AG04449 (cell line): ENCODE data around the gene PDE7B.

Experiments used
- CTCF ChIA-PET: fragments of 350-600 bp; formaldehyde crosslinking; extraction: SDS; loops from one replicate; lab custom pipeline; 2021; ENCODE audit warnings: antibody characterized with exemption; lab: Yijun Ruan, JAX
- POLR2A ChIA-PET: fragments of 400-600, 350-600 bp; formaldehyde crosslinking; extraction: SDS; loops from one replicate; lab custom pipeline; 2020; ENCODE audit warnings: antibody characterized with exemption, inconsistent platforms; lab: Yijun Ruan, JAX
- DNase-seq: peaks from one replicate; pipeline ENCODE4 v3.0.0-alpha.2; 2010; ENCODE audit warnings: low read depth, low spot score
- H3K4me3 ChIP-seq: 2 replicates; pipeline ENCODE4 v1.5.1; 2011; ENCODE audit warnings: low read depth, mild to moderate bottlenecking, control low read depth, low read length
- CTCF ChIP-seq: IDR thresholded peaks from one replicate; pipeline ENCODE4 v1.5.1; 2011; ENCODE audit warnings: mild to moderate bottlenecking, moderate library complexity, low read length, control low read depth, inconsistent platforms; ENCODE audit not compliant: insufficient read depth; ENCODE audit errors: missing control alignments

The PDE7B gene

GRCh38 chr6:136037876-136038460, 186.5 kb downstream of the PDE7B start:
- DNase-seq = no peak
- peak overlapping the region; percentile 67 for H3K4me3 ChIP-seq
- CTCF ChIA-PET = interaction anchor here (0.6 to 2.3 kb wide), 14 partner anchors 9 to 539 kb away, joined by 3 to 11 read pairs (median 3); no protein-coding TSS in a partner anchor
- TF ChIP-seq CTCF = peak; percentile 64
- POLR2A ChIA-PET = interaction anchor here (1.4 kb wide), 1 partner anchor 23 kb away, joined by 3 read pairs; no protein-coding TSS in a partner anchor

GRCh38 chr6:136038531-136038930, 187.0 kb downstream of the PDE7B start:
- TF ChIP-seq CTCF = no peak
- ChIA-PET POLR2A (interaction anchor here (1.4 kb wide), 1 partner anchor 23 kb away, joined by 3 read pairs; no protein-coding TSS in a partner anchor), CTCF (interaction anchor here (0.6 to 2.3 kb wide), 12 partner anchors 8 to 540 kb away, joined by 3 to 11 read pairs (median 3); no protein-coding TSS in a partner anchor)
- no peak for DNase-seq
- H3K4me3 ChIP-seq = peak overlapping the region; percentile 67

DNA sequence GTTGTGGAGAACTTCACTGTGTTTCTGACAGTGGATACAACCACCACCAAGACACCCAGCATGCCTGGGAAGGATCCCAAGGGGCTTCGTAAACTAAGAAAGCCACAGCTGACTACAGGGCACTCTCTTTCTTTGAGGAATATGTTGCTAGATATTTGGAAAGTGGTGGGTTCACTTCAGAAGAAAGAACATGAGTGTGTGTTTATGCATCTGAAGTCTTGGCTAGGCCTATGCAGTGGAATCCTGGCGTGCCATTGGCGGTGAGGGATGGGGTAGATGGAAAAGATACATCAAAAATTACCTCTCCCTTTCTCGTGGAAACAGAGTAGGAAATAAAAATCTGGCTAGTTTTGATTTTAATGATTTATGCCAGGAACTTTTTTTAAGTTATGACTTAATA, 187.7 kb downstream of the PDE7B start:
- CTCF ChIA-PET = interaction anchor here (1.4 to 2.3 kb wide), 2 partner anchors 123 to 187 kb away, joined by 3 to 11 read pairs; no protein-coding TSS in a partner anchor

GRCh38 chr6:136050475-136050874, 199.0 kb downstream of the PDE7B start:
- no peak for TF ChIP-seq CTCF
- no peak for DNase-seq
- ChIA-PET CTCF (interaction anchor here (0.6 to 1.9 kb wide), 3 partner anchors 10 to 1489 kb away, joined by 3 to 11 read pairs (median 3); no protein-coding TSS in a partner anchor), POLR2A (no interaction called here)
- no peak overlapping the region for H3K4me3 ChIP-seq

More for the DNA sequence above, 187.7 kb downstream of the PDE7B start:
- no peak for TF ChIP-seq CTCF
- POLR2A ChIA-PET = no interaction called here
- no peak for DNase-seq
- peak overlapping the region; percentile 67 for H3K4me3 ChIP-seq

DNA sequence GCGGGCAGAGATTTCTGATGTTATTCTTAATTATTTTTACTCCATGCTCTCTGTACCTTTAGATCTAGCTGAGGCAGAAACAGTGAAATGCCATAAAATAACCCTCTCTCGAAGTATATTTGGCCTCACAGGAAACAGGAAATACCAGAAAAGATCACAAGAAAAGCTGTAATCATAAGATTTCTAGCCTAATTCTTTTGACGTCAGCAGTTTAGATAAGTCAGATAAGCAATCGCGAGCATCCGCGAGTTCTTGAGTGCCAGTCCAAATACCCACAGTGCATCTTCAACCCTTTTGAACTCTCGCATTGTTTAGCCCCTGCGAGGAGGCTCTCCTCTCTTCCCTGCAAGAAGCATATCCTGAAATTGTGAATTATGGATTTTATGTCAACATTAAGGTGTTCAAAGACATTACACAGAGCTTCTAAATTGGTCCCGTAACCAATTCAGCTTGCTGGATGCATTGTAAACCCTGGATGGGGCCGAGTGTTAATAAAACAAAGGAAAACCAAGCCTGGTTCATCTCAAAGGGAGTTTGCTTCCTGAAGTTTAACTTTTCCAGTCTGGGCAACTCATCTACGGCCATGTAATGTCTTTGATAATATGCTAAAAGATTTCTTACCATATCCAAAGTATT, 199.8 kb downstream of the PDE7B start:
- ChIA-PET POLR2A (interaction anchor here (0.6 kb wide), 1 partner anchor 112 kb away, joined by 3 read pairs; no protein-coding TSS in a partner anchor), CTCF (interaction anchor here (1.2 to 1.9 kb wide), 2 partner anchors 10 to 13 kb away, joined by 3 to 11 read pairs; no protein-coding TSS in a partner anchor)

More for the DNA sequence above, 199.8 kb downstream of the PDE7B start:
- DNase-seq = no peak
- TF ChIP-seq CTCF = no peak
- no peak overlapping the region for H3K4me3 ChIP-seq
